HG02798 (cell line): Measurements from ENCODE around the gene RPL22.

Experiments used
- ATAC-seq: cut with Tn5 transposase; IDR thresholded peaks from one replicate; pipeline ENCODE4 v1.9.1; 2021; ENCODE audit warnings: mild to moderate bottlenecking; ENCODE audit not compliant: unreplicated experiment, poor library complexity

The RPL22 gene

GRCh38 chr1:6199298-6200187 lies at the start of gene RPL22:
Gene RPL22 (minus strand): TSS chr1:6199595. CDS start chr1:6199573, 22 bp downstream.
- ATAC-seq = peak; percentile 97

- ATAC-seq = no peak
Measured at GRCh38 chr1:6248161-6248776, 48.9 kb upstream of the RPL22 start.

GRCh38 chr1:6247651-6248050 lies 48.3 kb upstream of the RPL22 start:
- no peak for ATAC-seq

- peak; percentile 46 for ATAC-seq
Measured at GRCh38 chr1:6246497-6247467, 47.4 kb upstream of the RPL22 start.

GRCh38 chr1:6245869-6246496 lies 46.6 kb upstream of the RPL22 start:
- no peak for ATAC-seq

GRCh38 chr1:6245086-6245868 lies 45.9 kb upstream of the RPL22 start:
- peak; percentile 63 for ATAC-seq

- no peak for ATAC-seq
Measured at GRCh38 chr1:6244401-6245049, 45.1 kb upstream of the RPL22 start.

- ATAC-seq = no peak
Measured at GRCh38 chr1:6243993-6244392, 44.6 kb upstream of the RPL22 start, which contains the start of gene HES3. Gene HES3 (plus strand): TSS chr1:6244179. CDS start chr1:6244366, 187 bp downstream.

GRCh38 chr1:6243053-6243834 lies 43.8 kb upstream of the RPL22 start:
- no peak for ATAC-seq

GRCh38 chr1:6241887-6242740 lies 42.7 kb upstream of the RPL22 start:
- no peak for ATAC-seq

- ATAC-seq = no peak
Measured at GRCh38 chr1:6241107-6241886, 41.9 kb upstream of the RPL22 start.

- no peak for ATAC-seq
Measured at GRCh38 chr1:6239950-6240768, 40.8 kb upstream of the RPL22 start.

GRCh38 chr1:6239213-6239752 lies 39.9 kb upstream of the RPL22 start:
- ATAC-seq = no peak

- ATAC-seq = no peak
Measured at GRCh38 chr1:6237093-6237492, 37.7 kb upstream of the RPL22 start.

- ATAC-seq = no peak
Measured at GRCh38 chr1:6235296-6235677, 35.9 kb upstream of the RPL22 start.
